HepG2 (cell line): ENCODE measurements around the gene GPRIN1. TPM values are rescaled to one million over a fixed set of nuclear protein-coding genes. Genes with fewer than 3 reads are reported as not detected.

ENCODE experiments used
- ATAC-seq: fragments of 200-7000 bp; cut with Tn5 transposase; 3 replicates; pipeline ENCODE4 v1.9.1; 2020; ENCODE audit warnings: mild to moderate bottlenecking, moderate library complexity
- BruUV-seq: library from RNA; stranded (reverse); fragments of 400-500 nt; replicated peaks from 2 replicates; lab custom pipeline; 2021; lab: Mats Ljungman, UMichigan
- CTCF ChIA-PET: fragments of 300-600 bp; formaldehyde crosslinking; extraction: SDS; loops from one replicate; lab custom pipeline; 2021; ENCODE audit warnings: low total read pairs, inconsistent platforms, low intra/inter-chr PET ratio; lab: Yijun Ruan, JAX
- POLR2A ChIA-PET: fragments of 350-600 bp; sonication (Branson Sonifier 250); formaldehyde crosslinking; loops from one replicate; lab custom pipeline; 2020; ENCODE audit warnings: antibody characterized with exemption, inconsistent platforms; lab: Yijun Ruan, JAX
- DNase-seq: peaks from one replicate; pipeline ENCODE4 v3.0.0-alpha.2; 2015; ENCODE audit warnings: low spot score
- FAIRE-seq: peaks from 3 replicates; lab custom pipeline; 2011; peaks lifted over from hg19 to GRCh38; lab: Jason Lieb, UNC
- H2AFZ ChIP-seq: one replicate; pipeline ENCODE4 v1.6.1; 2011; ENCODE audit warnings: low read length, inconsistent platforms
- H3K27ac ChIP-seq: fragments of 300-600 bp; 3 replicates; pipeline ENCODE4 v1.8.0; 2011; ENCODE audit warnings: mixed run types, mild to moderate bottlenecking, mixed read lengths, low read length, inconsistent platforms; ENCODE audit not compliant: insufficient read depth; ENCODE audit errors: extremely low read length
- H3K27me3 ChIP-seq, 2 experiments: fragments of 200-600 bp in 1 of 2; 2 replicates in 1 of 2; 3 replicates in 1 of 2; pipeline versions ENCODE4 v1.6.0 to v1.8.0; 2011; ENCODE audit warnings: low read length in 2 of 2, mild to moderate bottlenecking in 2 of 2, moderate library complexity in 2 of 2, inconsistent platforms in 1 of 2; ENCODE audit not compliant: insufficient read depth in 2 of 2, control insufficient read depth in 1 of 2
- H3K36me3 ChIP-seq, 2 experiments: fragments of 200-600 bp in 1 of 2; replicated peaks in 1 of 2; 2 replicates in 1 of 2; 3 replicates in 1 of 2; pipeline versions ENCODE4 v1.5.1 to v1.8.0; 2011; ENCODE audit warnings: low read length in 2 of 2, inconsistent platforms in 1 of 2; ENCODE audit not compliant: insufficient read depth in 2 of 2, control insufficient read depth in 1 of 2
- H3K4me1 ChIP-seq: 2 replicates; pipeline ENCODE4 v1.5.1; 2012; ENCODE audit warnings: low read length, inconsistent platforms; ENCODE audit not compliant: insufficient read depth
- H3K4me2 ChIP-seq: 2 replicates; pipeline ENCODE4 v1.6.0; 2011; ENCODE audit warnings: low read depth, low read length, inconsistent platforms
- H3K4me3 ChIP-seq, 3 experiments: fragments of 200-600 bp in 1 of 3; sonication (generic), shearing (Covaris generic) in 1 of 3; replicated peaks in 1 of 3; 2 replicates each; pipeline ENCODE4 v1.5.1; 2011 to 2016; ENCODE audit warnings: low read length in 3 of 3, inconsistent platforms in 2 of 3, low read depth in 2 of 3, mild to moderate bottlenecking in 2 of 3, control low read depth in 1 of 3, mixed read lengths in 1 of 3; ENCODE audit not compliant: insufficient read depth in 1 of 3
- H3K79me2 ChIP-seq: one replicate; pipeline ENCODE4 v1.6.1; 2011; ENCODE audit warnings: low read length, inconsistent platforms; ENCODE audit not compliant: insufficient read depth
- H3K9ac ChIP-seq: 2 replicates; pipeline ENCODE4 v1.6.0; 2011; ENCODE audit warnings: mild to moderate bottlenecking, low read depth, low read length, inconsistent platforms; ENCODE audit not compliant: insufficient read depth
- H3K9me3 ChIP-seq: 2 replicates; pipeline ENCODE4 v1.5.1; 2012; ENCODE audit warnings: mild to moderate bottlenecking, low read length
- H4K20me1 ChIP-seq: 2 replicates; pipeline ENCODE4 v1.6.0; 2011; ENCODE audit warnings: inconsistent platforms, mild to moderate bottlenecking, low read length, moderate library complexity; ENCODE audit not compliant: insufficient read depth
- FOXO4 ChIP-seq: sonication (generic); formaldehyde crosslinking; conservative IDR thresholded peaks from 2 replicates; pipeline ENCODE4 v1.8.1; 2023; ENCODE audit warnings: missing genetic modification reagents
- HOXD1 ChIP-seq: sonication (generic); formaldehyde crosslinking; IDR thresholded peaks from 2 replicates; pipeline ENCODE4 v1.5.0; 2020; ENCODE audit warnings: missing genetic modification reagents
- MAF1 ChIP-seq: sonication (generic); formaldehyde crosslinking; IDR thresholded peaks from 2 replicates; pipeline ENCODE4 v1.5.0; 2020; ENCODE audit warnings: missing genetic modification reagents, borderline replicate concordance
- MXD4 ChIP-seq: IDR thresholded peaks from 2 replicates; pipeline ENCODE4 v1.6.1; 2016; ENCODE audit warnings: mild to moderate bottlenecking, missing biosample characterization, missing genetic modification reagents
- POGZ ChIP-seq: sonication (generic); formaldehyde crosslinking; IDR thresholded peaks from 2 replicates; pipeline ENCODE4 v1.4.0; 2020; ENCODE audit warnings: mild to moderate bottlenecking, missing genetic modification reagents
- RBM22 ChIP-seq: fragments of 200-400 bp; formaldehyde crosslinking; optimal IDR thresholded peaks from 2 replicates; pipeline ENCODE3; 2017; ENCODE audit warnings: mild to moderate bottlenecking, low read length, moderate library complexity
- RNF2 ChIP-seq: fragments of 450-650 bp; conservative IDR thresholded peaks from 2 replicates; pipeline ENCODE4 v1.6.1; 2016; ENCODE audit warnings: low read depth
- TARDBP ChIP-seq: sonication (generic); formaldehyde crosslinking; IDR thresholded peaks from 2 replicates; pipeline ENCODE4 v1.8.0; 2022; ENCODE audit warnings: mild to moderate bottlenecking, missing genetic modification reagents
- TGIF2 ChIP-seq: IDR thresholded peaks from 2 replicates; pipeline ENCODE4 v1.6.1; 2016; ENCODE audit warnings: control low read depth, missing compliant biosample characterization
- ZNF800 ChIP-seq: sonication (generic); formaldehyde crosslinking; IDR thresholded peaks from 2 replicates; pipeline ENCODE4 v1.4.0; 2020; ENCODE audit warnings: missing genetic modification reagents
- ZSCAN31 ChIP-seq: sonication (generic); formaldehyde crosslinking; IDR thresholded peaks from 2 replicates; pipeline ENCODE4 v1.5.0; 2020; ENCODE audit warnings: low read depth, mild to moderate bottlenecking, missing genetic modification reagents
- WGBS: methylation state at CpG from one replicate; pipeline ENCODE4 v1.1.6; 2017; ENCODE audit warnings: low lambda C conversion rate; 5-methylcytosine and 5-hydroxymethylcytosine counted together
- in situ Hi-C: cut with HindIII; loops from 2 replicates; pipeline ENCODE4 v1.10.0; 2017; ENCODE audit warnings: low pct_unique_long_range_greater_than_20kb; ENCODE audit not compliant: extremely low pct_ligation_motif_present
- intact Hi-C: fragments of 100-400 bp; cut with micrococcal nuclease; formaldehyde crosslinking; loops from one replicate; pipeline ENCODE4 v1.10.0; 2022; ENCODE audit not compliant: unreplicated experiment
- polyA plus RNA-seq, 8 experiments: library from polyadenylated mRNA; depleted of rRNA in 3 of 8; stranded (reverse) in 7 of 8; unstranded in 1 of 8; fragments of >200 nt; fragmentation: Illumina TruSeq in 4 of 8; extraction: Trizol in 4 of 8; gene quantifications; 2 replicates each; pipeline versions ENCODE4 v1.2.1 to v1.2.3, GENCODE V29; 2011 to 2016; ENCODE audit warnings: low read depth in 4 of 8, missing spikeins in 1 of 8, mixed read lengths in 1 of 8; ENCODE audit not compliant: insufficient read depth in 1 of 8
- total RNA-seq, 5 experiments: library from RNA; depleted of rRNA; stranded (reverse); fragments of >200 nt; fragmentation: Illumina TruSeq; extraction: Trizol; gene quantifications; 2 replicates each; pipeline ENCODE4 v1.2.3, GENCODE V29; 2016; ENCODE audit warnings: low read depth in 1 of 5

Gene GPRIN1
- total and polyA plus RNA-seq, 2 of the 13 experiments (the other 11 are each of a cell fraction or from before 2014, with no cell fraction given): 0.32 to 2.0 TPM

DNA sequence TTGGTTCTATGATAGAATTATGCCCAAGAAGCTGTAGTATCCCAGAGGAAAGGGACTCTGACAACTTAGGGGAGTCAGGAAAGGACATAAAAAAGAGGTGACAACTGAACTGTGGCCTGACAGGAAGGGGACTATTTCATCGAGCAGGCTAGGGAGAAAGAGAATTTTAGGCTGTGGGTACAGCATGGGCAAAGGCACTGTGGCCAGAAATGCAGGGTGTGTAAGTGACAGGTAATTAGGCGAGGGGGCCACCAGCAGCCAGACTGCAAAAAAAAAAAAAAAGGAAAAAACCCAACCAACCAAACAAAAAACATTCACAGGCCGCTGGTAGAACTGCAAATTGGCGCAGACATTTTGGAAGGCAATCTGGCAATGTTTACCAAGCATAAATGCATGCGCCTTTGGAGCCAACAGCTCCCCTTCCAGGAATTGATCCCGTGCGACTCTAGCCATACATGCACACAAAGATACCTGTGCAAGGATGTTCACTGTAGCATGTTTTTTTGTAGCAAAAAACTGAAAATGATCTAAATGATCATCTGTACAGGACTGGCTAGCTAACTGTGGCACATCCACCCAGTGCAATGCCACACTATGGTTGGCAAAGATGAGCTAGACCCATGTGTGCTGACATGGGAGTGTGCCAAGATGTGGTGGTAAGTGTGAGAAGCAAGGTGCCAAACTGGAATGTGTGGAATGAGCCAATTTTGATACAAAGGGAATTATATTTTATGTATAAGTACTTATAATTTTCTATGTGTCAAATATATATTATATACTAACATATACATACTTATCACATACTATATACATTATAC, 21.6 kb upstream of the GPRIN1 start:
- Histone ChIP-seq H3K27me3 (peaks cover 13 to 79% of the 10 kb centered on the region in 2 experiments; a peak in 4 of 5 replicates), H3K79me2 (no peaks in the 10 kb centered on the region), H3K9ac (no peak overlapping the region), H3K4me3 (no peak overlapping the region), H3K9me3 (no peaks in the 10 kb centered on the region), H4K20me1 (no peaks in the 10 kb centered on the region), H3K27ac (no peak overlapping the region), H3K4me1 (peaks cover 26% of the 10 kb centered on the region), H3K4me2 (no peak overlapping the region), H3K36me3 (no peaks in the 10 kb centered on the region), H2AFZ (no peak overlapping the region)
- no TSS peak for BruUV-seq
- CTCF ChIA-PET: no interaction called here
- POLR2A ChIA-PET: interaction anchor here (1.8 kb wide), 1 partner anchor 15 kb away, joined by 5 read pairs; the partner anchor contains the start of gene TSPAN17
- WGBS: 9% methylated on average over 7 of the region's 7 CpGs
- FAIRE-seq: no peak
- intact Hi-C loops: no loop called here
- DNase-seq: no peak
- TF ChIP-seq HOXD1 (CRISPR knock-in tag): no peak
- in situ Hi-C loops: no loop called here
- no peak for ATAC-seq

- CTCF ChIA-PET: no interaction called here
- H3K4me3 ChIP-seq: peak overlapping the region; percentile 5 to 62 (median 56)
- peaks cover 15 to 82% of the 10 kb centered on the region in 2 experiments; a peak in 4 of 5 replicates for H3K27me3 ChIP-seq
- H4K20me1 ChIP-seq: no peaks in the 10 kb centered on the region
- no TSS peak for BruUV-seq
- peak overlapping the region; percentile 84 for H3K4me2 ChIP-seq
- 2% methylated on average over 20 of the region's 20 CpGs for WGBS
- in situ Hi-C loops (no loop called here), intact Hi-C loops (no loop called here)
- peak; percentile 32 for ATAC-seq
- H3K4me1 ChIP-seq: peaks cover 26% of the 10 kb centered on the region
- H3K36me3 ChIP-seq: no peaks in the 10 kb centered on the region
- POLR2A ChIA-PET: no interaction called here
- FAIRE-seq: no peak
- no peak overlapping the region for H3K27ac ChIP-seq
- no peak for DNase-seq
- no peaks in the 10 kb centered on the region for H3K79me2 ChIP-seq
- H3K9ac ChIP-seq: no peak overlapping the region
- no peaks in the 10 kb centered on the region for H3K9me3 ChIP-seq
- H2AFZ ChIP-seq: no peak overlapping the region
- 0 out of 2 replicates have a peak, but pooled peaks have one; percentile 50 for TF ChIP-seq FOXO4 (CRISPR knock-in tag)
- TF ChIP-seq POGZ: no peak
- TF ChIP-seq ZSCAN31 (CRISPR knock-in tag): 0 out of 2 replicates have a peak, but pooled peaks have one; percentile 34
- no peak for TF ChIP-seq MXD4
- TF ChIP-seq ZNF800 (CRISPR knock-in tag): peak; percentile 52; the same call in 1 of the 2 replicates
- TF ChIP-seq MAF1 (CRISPR knock-in tag): no peak
- TF ChIP-seq RNF2: 0 out of 2 replicates have a peak, but pooled peaks have one; percentile 2
- no peak for TF ChIP-seq TGIF2
- TF ChIP-seq TARDBP: 0 out of 2 replicates have a peak, but pooled peaks have one; percentile 15
- TF ChIP-seq RBM22: no peak
Measured at GRCh38 chr5:176630681-176631222, 20.8 kb upstream of the GPRIN1 start.
